ENCODE measurements around the gene C2CD2L. TPM values are rescaled to one million over a fixed set of nuclear protein-coding genes. Genes with fewer than 3 reads are reported as not detected.
"Not testable (repeated sequence)": the region's sequence is repeated elsewhere in the genome, so short reads cannot be mapped to it uniquely, and the experiment has no call there.

The C2CD2L gene
- total and polyA plus RNA-seq, 12 donors = 6.1 to 13.7 (median 8.4) TPM

GRCh38 chr11:119130662-119131061 lies 23.5 kb downstream of the C2CD2L start:
- Histone ChIP-seq H3K36me3 (peaks cover 0 to 92% (median 49%) of the 10 kb centered on the region in 9 donors), H3K27me3 (no peaks in the 10 kb centered on the region), H3K4me1 (peaks cover 0 to 19% (median 10%) of the 10 kb centered on the region in 9 donors), H3K27ac (peak overlapping the region in 1 of 10 donors; percentile 20), H3K4me3 (no peak overlapping the region), H3K9me3 (no peaks in the 10 kb centered on the region)
- TF ChIP-seq CTCF (IDR thresholded peaks at IDR 0.05) = no peak
- intact Hi-C loops (cut with DNase I) = no loop called here
- DNase-seq (no peak), ATAC-seq (no peak)
- WGBS, 2 donors = 58 to 59% methylated on average over 3 of the region's 3 CpGs

- 70 to 79% methylated on average over 4 of the region's 4 CpGs for WGBS, 2 donors
- Histone ChIP-seq H3K27ac (no peak overlapping the region), H3K27me3 (no peaks in the 10 kb centered on the region), H3K9me3 (no peaks in the 10 kb centered on the region), H3K36me3 (peaks cover 0 to 59% (median 42%) of the 10 kb centered on the region in 9 donors), H3K4me3 (no peak overlapping the region), H3K4me1 (peaks cover 0 to 19% (median 0%) of the 10 kb centered on the region in 9 donors)
- DNase-seq (no peak), ATAC-seq (peak in 2 of 8 donors; percentile 35 to 54)
- intact Hi-C loops (cut with DNase I) = no loop called here
- TF ChIP-seq CTCF (IDR thresholded peaks at IDR 0.05) = peak in 7 of 9 donors; percentile 34 to 58 (median 36)
Measured at GRCh38 chr11:119134389-119134978, 27.3 kb downstream of the C2CD2L start.

- Histone ChIP-seq H3K36me3 (peaks cover 0 to 12% (median 5%) of the 10 kb centered on the region in 9 donors), H3K27me3 (peaks cover 0 to 11% (median 0%) of the 10 kb centered on the region in 7 donors)
- DNase-seq; H3K9me3 ChIP-seq; H3K4me1 ChIP-seq; H3K4me3 ChIP-seq; H3K27ac ChIP-seq; ATAC-seq; intact Hi-C loops (cut with DNase I): not testable (repeated sequence)
- WGBS, 2 donors = 92 to 93% methylated on average over 10 of the region's 10 CpGs
Measured at GRCh38 chr11:119139276-119139675, 32.1 kb downstream of the C2CD2L start.

GRCh38 chr11:119144825-119145486 lies 37.8 kb downstream of the C2CD2L start:
- 13 to 14% methylated on average over 7 of the region's 7 CpGs for WGBS, 2 donors
- H3K27me3 ChIP-seq = peaks cover 0 to 49% (median 18%) of the 10 kb centered on the region in 7 donors
- peaks cover 0 to 20% (median 11%) of the 10 kb centered on the region in 9 donors for H3K4me1 ChIP-seq
- ATAC-seq = peak; percentile 48 to 82 (median 78)
- H3K36me3 ChIP-seq = no peaks in the 10 kb centered on the region
- peak; percentile 44 to 53 for DNase-seq
- no peak overlapping the region for H3K4me3 ChIP-seq
- intact Hi-C loops (cut with DNase I) = loop anchor here (2.0 to 10.0 kb wide), 6 partner anchors 47 to 180 kb away; no protein-coding TSS in a partner anchor
- no peak overlapping the region for H3K27ac ChIP-seq
- TF ChIP-seq CTCF (IDR thresholded peaks at IDR 0.05) = peak; percentile 44 to 74 (median 68)
- no peaks in the 10 kb centered on the region for H3K9me3 ChIP-seq

All from heart right ventricle (tissue), 16 donors.